HG03439 (cell line): ENCODE measurements around the gene NDUFB2.
"Not testable (repeated sequence)": the region's sequence is repeated elsewhere in the genome, so short reads cannot be mapped to it uniquely, and the experiment has no call there.

Source experiments
- ATAC-seq: cut with Tn5 transposase; IDR thresholded peaks from one replicate; pipeline ENCODE4 v1.9.1; 2021; ENCODE audit warnings: mild to moderate bottlenecking, moderate library complexity; ENCODE audit not compliant: unreplicated experiment

Gene NDUFB2

DNA sequence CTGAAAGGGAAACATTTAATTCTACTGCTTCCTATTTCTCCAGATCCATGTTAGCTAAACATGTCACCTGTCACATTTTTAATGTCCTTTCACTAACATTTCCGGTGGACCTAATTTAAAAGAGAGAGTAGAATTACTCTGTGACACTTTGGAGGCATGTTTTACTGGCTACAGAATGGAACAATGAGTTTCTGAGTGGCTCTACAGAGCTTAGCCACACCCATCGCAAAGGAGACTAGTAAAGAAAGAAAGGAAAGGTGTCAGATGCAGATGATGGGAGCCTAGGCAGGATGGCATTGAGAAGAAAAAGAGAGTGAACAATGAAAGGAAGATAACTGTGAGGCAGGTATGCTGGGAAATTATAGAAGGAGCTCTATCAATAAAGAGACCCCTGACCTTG, 35.9 kb downstream of the NDUFB2 start:
- ATAC-seq, result no peak

DNA sequence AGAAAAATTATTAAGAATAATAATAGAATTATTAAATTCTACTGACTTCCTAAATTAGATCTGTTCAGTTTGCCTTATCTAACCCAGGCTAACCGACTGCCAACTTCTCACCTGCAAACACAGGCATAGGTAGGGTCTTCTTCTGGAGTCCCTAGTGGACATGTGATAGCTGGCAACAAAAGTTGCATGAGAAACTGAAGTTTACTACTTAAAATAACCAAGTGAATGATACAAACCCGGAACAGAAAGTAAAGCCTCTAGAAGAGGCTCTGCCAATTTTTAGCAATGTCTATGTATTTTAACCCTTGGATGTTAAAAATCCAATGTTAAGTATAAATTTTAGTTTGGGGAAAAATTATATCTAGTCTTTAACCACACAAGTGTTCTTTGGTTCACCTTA, 37.6 kb downstream of the NDUFB2 start:
- ATAC-seq, result no peak

- no peak for ATAC-seq
Observed at GRCh38 chr7:140734729-140735128, 38.2 kb downstream of the NDUFB2 start.

GRCh38 chr7:140738280-140738679, 41.8 kb downstream of the NDUFB2 start:
- no peak for ATAC-seq

DNA sequence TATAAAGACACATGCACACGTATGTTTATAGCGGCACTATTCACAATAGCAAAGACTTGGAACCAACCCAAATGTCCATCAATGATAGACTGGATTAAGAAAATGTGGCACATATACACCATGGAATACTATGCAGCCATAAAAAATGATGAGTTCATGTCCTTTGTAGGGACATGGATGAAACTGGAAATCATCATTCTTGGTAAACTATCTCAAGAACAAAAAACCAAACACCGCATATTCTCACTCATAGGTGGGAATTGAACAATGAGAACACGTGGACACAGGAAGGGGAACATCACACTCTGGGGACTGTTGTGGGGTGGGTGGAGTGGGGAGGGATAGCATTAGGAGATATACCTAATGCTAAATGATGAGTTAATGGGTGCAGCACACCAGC, 46.7 kb downstream of the NDUFB2 start:
- ATAC-seq, result not testable (repeated sequence)

- ATAC-seq, result no peak
Observed at GRCh38 chr7:140744005-140744404, 47.5 kb downstream of the NDUFB2 start.

DNA sequence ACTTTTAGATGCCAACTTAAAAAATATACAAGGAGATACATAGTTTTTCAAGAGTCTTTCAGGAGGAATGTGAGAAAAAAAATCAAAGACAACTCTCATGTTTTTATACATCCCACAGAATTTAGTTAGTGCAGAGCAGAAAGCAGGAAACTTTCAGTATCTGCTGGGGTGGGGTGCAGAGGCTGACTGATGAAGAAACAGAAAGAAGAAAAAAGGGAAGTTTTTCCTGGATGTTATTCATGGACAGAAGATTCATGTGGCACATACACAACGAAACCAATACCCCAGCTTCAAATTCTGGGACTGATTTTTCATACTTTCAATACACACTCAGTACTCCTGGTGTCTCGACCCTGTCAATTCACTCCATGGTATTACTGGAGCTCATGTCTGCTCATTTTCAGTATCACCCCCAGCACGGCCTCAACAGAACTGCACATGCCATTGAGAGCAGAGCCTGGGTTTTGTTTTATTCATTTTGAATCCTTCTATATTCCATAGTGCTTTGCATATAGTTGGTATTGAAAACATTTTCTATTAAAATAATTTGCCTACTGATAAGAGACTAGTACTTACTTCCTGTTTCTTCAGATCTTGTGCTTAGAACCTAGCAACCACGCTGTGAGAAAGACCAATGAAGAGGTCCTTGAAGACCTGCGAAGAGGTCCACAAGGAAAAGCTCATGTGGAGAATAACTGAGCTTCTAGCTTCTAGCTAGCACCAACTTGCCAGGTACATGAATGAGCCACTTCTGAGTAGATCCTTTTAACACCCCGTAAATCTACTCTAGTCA, 49.0 kb downstream of the NDUFB2 start:
- no peak for ATAC-seq

GRCh38 chr7:140746751-140747150, 50.2 kb downstream of the NDUFB2 start:
- ATAC-seq, result no peak

- ATAC-seq, result no peak
Observed at GRCh38 chr7:140752533-140752932, 56.0 kb downstream of the NDUFB2 start.

- ATAC-seq, result no peak
Observed at GRCh38 chr7:140754506-140754905, 58.0 kb downstream of the NDUFB2 start.
